ENCODE data around the gene EFCAB9.

The EFCAB9 gene

DNA sequence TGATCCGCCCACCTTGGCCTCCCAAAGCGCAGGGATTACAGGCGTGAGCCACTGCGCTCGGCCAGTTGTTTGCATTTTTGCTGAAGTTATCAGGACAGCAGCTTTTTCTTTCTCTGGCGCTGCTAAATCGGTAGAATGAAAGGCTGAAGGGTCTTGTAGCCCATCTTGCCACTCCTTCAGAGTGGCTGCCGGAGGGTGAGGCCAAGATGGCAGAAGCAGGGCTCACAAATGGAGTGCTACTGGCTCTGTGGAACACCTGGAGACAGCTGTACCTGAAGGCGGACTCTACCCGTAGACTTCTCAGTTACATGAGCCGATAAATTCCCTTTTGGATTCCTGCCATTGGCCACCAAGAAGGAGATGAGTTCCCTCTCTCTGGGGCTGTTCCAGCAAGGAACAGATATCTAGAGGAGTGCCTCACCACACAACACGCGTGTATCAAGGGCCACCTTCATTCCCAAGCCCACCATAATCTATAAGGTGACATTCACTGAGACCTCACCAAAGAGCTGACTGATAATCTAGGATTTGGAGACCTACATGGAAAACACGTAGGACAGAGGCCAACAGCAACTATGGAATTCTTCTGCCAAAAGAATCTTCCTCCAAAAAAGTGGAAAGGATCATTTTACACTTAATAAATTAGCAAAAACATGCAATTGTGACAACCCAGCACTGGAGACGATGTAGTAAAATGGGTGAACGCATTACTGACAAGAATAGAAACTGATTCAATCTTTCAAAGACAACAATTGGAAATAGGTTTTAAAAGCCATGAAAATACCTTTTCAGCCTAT, 27.7 kb upstream of the EFCAB9 start:
- no peak for DNase-seq

DNA sequence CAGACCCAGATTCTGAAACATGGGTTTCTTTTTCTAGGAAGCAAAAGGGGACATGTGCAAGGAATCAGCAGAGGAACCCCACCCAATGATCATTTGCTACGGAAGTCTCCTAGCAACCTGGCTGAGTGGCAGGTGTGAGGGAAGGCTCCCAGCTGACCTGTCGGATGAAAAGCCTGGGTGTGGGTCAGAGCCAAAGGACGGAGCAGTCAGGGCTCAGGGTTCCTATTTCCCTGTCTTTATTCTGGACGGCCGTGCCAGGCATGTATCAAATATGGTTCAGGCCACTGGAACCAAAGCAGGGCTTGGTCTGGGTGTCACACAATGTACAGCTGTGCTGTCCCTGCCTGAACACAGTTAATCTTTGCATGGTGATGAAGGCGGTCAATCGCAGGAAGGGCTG, 26.1 kb upstream of the EFCAB9 start:
- no peak for DNase-seq

DNA sequence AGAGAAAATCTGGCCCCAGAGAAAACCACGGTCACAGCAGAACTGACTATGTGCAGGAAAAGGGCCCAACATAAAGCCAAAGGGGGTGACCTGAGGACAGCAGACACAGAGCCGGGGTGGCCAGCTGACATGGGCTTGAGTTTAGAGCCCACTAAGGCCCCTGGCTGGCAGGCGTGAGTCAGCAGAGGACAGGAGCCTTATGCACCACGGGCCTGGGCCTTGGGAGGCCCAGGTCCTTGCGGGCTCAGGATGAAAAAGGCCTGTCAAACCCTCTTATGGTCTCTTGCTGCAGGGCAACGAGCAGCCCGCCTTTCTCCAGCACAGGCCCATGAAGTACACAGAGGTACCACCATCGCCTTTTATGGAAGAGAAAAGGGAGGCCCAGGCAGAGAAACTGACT, 25.7 kb upstream of the EFCAB9 start:
- no peak for DNase-seq

DNA sequence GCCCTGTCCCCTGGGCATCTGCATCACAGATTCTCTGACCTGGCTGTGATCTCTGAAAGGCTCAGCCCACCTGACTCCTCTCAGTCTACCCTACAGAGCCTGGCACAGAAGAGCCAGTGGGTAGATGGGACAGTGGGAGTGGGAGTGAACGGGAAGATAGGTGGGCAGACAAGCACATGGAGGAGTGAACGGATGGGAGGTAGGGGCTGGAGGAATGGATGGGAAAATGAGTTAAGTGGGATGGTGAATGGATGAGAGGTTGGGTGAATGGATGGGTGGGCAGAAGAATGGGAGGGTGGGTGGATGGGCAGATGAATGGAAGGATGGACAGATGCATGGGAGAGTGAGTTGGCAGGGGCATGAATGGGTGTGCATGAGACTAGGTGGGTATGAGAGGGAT, 24.8 kb upstream of the EFCAB9 start:
- no peak for DNase-seq

DNA sequence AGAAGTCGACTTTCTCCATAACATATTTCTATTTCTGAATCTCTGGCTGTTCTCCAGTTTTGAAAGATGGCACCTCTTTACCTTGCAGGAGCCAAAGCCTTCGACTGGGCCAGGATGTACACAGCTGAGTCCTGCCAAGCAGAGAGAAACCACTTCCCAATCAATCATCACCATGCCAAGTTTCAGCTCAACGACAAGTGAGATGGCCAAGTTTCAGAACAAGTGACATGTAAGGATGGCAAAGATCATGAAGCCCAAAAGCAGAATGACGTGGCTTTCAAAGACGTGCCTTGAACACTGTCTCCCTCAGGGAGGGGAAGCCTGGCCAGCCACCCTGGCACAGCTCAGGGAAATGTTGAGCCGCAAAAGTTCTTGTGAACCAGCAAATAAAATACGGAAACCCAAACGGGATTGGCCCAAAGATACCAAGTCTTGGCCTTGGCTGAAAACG, 23.7 kb upstream of the EFCAB9 start:
- no peak for DNase-seq

DNA sequence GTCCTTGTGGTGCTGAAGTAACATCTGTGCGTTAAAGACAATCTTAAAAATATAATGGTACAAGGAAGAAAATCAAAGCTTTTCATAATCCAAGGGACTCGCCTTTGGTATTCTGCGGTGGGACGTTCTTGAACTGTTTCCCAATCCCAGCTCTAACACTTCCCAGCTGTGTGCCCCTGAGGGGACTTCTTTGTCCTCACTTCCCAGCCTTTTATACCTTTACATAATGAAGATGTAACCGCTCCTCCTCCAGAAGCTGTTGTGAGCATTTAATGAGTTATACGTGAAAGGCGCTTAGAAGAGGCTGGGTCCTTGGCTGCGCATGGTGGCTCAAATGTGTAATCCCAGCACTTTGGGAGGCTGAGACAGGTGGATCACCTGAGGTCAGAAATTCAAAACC, 22.9 kb upstream of the EFCAB9 start:
- DNase-seq, result no peak

DNA sequence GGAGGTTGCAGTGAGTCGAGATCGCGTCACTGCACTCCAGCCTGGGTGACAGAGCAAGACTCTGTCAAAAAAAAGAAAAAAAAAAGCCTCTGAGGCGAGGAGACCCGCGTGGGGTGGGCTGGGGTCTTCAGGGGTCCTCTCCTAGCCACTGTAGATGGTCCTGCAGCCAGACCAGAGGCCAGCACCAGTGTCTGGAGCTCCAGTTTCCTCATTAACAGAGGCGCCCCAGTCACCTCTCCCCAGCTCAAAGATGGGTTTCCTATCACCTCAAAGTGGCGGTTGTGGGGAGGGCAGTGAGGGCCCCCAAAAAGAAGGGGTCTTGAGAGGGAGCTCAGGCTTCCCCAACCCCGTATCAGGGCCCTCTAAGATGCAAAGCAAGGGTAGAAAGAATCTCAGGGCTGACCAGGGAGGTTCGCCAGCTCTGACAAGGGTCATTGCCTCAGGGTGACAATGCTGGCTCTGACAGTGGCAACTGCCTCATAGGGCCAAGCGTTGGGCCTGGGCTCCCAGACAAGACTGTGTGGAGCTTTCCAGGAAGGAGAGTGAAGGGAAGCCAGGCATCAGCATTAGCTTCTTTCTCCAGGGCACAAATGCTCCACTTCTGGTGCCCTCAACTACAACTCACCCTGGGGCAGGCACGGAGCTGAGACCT, 20.9 kb upstream of the EFCAB9 start:
- no peak for DNase-seq

DNA sequence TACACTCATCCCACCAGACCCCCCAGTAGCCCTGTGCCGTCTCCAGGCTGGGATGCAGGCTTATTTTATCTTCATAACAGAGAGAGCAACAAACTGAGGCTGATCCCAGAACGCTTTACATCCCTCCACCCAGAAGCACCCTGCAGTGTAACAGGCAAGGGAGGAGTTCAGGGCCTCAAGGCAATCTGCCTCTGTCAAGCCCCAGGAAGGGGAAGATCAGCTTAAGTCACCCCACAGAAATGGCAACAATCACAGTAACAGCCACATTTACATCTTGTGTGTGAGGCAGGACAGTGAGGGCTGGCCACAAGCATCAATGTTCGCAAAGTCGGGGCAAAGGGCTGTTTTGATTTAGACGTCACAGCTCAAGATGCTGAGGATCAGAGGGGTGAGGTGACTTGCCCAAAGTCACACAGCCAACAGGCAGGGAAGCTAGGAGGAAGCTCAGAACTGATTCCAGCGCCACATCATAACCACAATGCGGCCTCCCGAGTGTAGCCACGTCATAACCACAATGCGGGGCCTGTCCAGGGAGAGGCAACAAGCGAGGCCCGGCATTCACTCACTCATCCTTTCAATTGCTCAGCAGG, 20.3 kb upstream of the EFCAB9 start:
- DNase-seq, result peak; percentile 61

DNA sequence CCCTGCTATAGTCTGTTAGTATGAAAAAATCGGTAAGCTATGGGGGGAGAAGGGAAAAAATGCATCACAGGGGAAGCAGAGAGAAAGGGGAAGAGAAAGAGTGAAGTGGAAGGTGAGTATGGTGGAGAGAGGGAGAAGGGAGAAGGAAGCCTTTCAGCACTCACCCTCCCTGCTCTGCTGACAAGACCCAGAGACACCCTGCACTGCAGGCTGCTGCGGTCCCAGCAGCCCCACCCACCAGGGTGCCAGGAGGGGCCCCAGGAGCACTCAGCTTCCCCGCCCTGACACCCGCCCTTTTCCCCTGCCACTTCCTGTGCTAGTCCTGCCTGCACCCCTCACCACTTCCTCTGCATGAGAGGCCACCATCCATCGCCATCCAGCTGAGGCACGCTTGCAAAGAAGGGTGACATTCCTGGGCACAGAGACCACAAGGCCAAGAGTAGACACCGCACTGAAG, 18.7 kb upstream of the EFCAB9 start:
- DNase-seq, result peak; percentile 95

DNA sequence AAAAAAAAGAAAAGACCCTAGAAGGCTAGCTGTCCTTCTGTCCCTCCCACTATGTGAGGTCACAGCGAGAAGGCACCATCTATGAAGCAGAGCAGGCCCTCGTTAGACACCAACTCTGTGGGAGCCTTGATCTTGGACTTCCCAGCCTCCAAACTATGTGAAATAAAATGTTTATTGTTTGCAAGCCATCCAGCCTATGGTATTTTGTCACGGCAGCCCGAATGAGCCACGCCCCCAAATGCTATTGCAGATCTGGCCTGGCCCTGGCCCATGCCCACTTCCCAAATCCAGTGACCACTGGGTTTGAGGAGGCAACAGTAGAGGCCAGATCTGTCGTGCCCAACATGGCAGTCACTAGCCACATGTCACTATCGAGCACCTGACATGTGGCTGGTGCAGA, 16.8 kb upstream of the EFCAB9 start:
- no peak for DNase-seq

DNA sequence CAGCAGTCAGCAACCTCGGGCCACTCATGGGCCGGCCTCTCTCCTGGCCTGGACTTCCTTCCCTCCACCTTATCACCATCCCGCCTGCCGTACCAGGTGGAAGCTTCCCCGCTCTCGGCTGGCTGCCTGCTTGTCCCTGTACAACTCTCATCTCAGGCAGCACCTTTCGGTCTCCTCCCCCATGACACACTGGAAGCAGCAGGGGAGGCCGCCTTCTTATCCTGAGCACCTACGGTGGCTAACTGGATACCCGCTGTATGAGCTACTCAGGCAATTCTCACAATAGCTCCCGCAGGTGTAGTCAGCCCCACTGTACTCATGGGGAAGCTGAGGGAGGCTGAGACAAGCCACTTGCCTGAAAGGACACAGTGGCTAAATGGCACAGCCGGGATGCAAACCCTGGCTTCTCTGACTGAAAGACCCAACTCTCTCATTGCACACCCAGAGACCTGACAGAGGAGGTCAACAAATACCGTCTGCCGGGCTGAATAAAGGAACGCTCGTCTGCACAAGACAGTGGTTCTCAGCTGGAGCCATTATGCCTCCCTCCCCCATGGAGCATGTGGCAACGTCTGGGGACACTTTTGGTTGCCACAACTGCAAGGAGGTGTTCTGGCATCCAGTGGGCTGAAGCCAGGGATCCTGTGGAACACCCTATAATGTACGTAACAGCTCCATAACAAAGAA, 15.5 kb upstream of the EFCAB9 start:
- no peak for DNase-seq

DNA sequence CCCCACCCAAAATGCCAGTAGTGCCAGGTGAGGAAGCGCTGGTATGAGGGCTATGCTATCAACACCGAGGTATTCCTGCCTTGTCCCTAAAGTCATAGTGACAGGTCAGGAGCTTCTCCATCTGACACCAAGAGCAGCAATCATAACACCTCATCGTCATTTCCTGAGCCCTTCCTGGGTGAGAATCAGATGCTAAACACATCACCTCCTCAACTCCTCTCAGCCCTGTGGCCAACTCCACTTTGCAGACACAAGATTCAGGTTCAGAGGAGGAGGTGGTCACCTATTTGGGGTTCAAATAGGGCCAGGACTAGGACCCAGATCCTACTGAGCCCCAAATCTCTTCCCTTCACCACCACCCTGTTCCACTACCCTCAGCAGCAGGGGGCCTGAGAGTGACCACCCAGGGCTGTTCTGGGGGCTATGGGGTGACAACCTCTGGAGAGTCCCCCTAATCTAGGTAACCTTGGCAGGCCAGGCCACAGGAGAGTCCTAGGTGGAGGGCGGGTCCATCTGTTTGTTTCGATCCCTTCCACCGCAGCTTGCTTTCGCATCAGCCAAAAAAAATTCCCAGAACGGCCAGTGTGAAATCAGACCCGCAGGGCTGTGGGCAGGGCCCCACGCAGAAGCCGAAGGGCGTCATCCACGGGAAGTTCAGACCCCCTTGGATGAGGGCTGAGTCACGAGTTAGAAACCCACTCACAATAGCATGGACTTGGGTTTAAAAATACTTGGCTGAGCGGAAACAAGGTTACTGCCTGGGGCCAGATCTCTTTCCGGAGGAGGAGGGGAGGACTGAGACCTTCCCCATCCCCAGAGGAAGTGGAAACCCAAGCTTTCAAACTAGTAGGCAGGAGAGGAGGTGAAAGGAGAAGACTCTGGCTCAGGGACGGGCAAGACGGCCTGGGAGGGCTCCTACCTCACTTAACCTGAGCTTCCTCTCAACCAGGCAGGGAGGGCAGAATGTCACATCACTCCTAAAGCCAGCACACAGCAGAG, 14.7 kb upstream of the EFCAB9 start:
- peak; percentile 54 for DNase-seq

DNA sequence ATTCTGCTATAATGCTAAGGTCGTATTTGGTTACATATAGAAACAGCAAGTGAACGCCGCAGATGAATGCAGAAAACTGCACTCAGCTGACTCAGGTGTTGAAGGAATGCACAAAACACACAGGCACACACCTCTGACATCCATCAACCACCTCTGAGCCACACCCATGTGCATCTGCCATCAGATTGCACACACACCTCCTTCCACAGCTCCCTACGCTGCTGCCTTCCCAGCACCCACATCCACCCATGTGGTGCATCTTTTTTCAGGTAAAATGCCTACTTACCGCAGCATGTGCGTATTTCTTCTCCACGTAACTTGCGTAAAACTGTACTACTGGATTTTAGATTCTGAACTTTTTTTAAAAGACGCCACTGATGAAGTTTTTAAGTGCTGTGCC, 13.0 kb upstream of the EFCAB9 start:
- no peak for DNase-seq

DNA sequence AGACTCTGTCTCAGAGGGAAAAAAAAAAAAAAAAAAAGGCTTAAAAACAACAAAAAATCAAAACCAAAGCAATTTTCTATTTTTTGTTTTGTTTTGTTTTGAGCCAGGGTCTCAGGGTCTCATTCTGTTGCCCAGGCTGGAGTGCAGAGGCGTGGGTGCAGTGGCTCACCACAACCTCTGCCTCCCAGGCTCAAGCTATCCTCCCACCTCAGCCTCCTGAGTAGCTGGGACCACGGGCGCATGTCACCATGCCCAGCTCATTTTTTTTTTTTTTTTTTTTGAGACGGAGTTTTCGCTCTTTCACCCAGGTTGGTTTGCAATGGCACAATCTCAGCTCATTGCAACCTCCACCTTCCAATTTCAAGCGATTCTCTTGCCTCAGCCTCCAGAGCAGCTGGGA, 11.7 kb upstream of the EFCAB9 start:
- DNase-seq, result no peak

DNA sequence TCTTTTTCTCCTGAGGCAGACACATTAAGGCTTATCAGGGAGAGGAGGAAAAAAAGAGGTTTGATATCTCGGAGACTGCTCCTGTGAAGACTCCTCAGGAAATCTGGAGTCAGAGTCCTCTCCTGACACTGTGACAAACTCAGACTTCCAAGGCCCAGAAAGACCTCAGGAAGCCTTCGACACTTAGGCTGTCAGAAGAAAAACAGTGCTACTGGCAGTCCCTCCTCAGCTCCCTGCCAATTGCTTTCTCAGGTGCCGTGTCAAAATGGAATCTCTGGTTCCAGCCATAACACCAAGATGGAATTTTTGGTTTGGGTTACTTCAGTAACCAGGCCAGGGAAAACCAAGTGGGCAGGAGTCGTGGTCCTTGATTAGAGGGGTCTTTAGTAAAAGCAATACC, 10.1 kb upstream of the EFCAB9 start:
- DNase-seq, result no peak

DNA sequence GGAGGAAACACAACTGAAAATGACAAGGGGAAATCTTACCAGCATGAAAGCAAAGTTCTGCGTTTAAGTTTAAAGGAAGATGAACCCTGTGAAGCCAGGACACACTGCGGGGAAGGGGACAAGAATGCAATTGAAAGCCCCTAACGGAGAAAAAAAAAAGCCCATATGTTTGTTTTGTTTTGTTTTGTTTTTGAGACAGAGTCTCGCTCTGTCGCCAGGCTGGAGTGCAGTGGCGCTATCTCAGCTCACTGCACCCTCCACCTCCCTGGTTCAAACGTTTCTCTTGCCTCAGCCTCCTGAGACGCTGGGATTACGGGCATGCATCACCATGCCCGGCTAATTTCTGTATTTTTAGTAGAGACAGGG, 8.9 kb upstream of the EFCAB9 start:
- no peak for DNase-seq

DNA sequence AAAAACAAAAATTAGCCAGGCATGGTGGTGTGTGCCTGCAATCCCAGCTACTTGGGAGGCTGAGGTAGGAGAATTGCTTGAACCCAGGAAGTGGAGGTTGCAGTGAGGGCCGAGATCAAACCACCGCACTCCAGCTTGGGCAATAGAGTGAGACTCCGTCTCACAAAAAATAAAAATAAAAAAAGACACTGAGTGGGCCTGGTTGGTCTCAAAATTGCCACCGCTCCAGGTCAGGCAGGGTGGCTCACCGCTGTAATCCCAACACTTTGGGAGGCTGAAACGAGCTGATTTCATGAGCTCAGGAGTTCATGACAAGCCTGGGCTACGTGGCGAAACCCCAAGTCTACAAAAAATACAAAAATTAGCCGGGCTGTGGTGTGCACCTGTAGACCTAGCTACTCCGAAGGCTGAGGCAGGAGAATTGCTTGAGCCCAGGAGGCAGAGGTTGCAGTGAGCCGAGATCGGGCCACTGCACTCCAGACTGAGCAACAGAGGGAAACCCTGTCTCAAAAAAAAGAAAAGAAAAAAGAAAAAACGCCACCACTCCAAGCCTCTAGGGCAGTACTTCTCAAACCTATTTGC, 7.8 kb upstream of the EFCAB9 start:
- no peak for DNase-seq

DNA sequence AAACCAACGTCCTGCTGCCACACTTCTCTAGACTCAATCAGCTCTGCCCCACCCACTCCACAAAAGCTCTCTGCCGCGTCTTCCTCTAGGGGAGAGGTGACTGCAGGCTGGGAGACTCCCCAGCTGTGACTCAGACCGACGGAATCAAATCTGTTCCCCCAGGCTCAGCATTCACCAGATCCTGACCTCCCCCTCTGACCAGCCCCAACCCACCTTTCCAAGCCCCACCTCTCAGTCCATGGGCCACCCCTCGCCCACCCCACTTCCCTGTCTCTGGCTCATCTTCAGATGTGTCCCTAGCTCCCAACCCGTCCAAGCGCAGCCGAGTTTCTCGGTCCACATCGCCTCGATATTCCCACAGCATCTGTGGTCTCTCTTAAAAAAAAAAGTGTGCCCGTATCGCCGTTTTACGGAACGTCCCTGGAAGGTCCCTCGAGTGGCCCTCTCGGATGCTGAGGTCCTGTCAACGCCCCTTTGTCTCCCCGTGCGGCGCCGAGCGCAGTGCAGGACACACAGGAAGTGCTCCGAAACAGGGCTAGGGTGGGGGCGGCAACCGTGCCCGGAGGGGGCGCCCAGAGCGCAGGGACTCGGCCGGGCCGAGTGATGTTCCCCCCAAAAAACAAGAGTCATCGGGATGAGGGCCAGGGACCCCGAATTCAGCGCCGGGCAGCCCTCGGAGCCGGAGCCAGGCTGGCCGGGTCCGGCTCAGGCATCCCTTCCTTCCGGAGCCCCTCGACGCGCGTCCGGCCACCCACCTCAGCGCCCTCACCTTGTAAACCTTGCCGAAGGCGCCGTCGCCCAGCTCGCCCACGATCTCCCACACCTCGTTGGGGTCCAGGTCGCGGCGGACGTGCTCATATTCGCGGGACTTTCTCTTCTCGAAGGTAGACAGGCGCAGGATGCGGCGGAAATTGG, 6.6 kb upstream of the EFCAB9 start:
- DNase-seq, result peak; percentile 68

DNA sequence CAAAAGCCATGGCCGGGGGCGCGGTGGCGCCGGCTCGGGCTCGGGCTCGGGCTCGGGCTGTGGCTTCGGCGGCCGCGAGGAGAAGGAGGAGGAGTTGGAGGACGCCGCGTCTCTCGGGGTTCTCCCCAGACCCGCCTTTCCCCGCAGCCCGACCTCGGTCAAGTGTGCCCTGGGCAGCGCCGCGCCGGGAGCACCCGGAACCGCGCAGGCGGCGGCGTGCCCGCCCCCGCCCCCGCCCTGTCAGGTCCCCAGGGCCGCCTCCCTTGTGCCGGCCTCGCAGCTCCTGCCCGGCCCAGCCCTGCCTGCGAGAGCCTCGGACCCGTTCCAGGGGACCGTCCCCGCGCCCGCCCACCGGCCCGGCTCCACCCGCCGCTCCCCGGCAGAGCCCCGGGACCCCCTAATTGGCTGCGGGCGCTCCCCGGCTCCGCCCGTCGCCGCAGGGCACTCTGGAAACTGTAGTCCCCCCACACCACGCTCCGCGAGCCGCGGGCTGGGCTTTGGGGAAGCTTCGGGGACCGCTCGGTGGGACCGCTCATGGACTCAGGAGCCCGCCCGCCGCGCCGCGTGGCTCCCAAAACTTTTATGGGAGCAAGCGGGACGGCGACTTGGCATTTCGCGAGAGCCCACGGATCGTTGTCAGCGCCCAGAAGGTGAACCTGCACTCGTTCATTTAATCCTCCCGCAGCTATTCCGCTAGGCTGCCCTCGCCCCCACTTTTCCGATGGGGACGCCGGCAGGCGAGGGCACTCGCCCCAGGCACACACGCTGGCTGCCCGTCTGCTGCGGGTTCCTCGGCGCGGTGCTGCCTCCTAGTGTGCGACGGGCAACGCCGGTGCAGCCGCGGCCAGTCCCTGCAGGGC, 5.7 kb upstream of the EFCAB9 start, which contains the start of gene STK10:
Gene STK10, minus strand, starts transcription at position 192 of the 860 bp plus-strand sequence. Its CDS starts 182 bp downstream, at position 10.
- peak; percentile 88 for DNase-seq

All from activated gamma-delta T cell treated with Interleukin-2 at 50 U/mL for 16 hours (primary cell).